Ishikawa (cell line): ENCODE measurements around the gene SEMA3D.

Experiments
- CEBPB ChIP-seq: IDR thresholded peaks from 2 replicates; pipeline ENCODE4 v1.6.1; 2012
- CREB1 ChIP-seq: IDR thresholded peaks from 2 replicates; pipeline ENCODE4 v1.6.1; 2012; ENCODE audit warnings: low read depth
- EGR1 ChIP-seq: IDR thresholded peaks from 2 replicates; pipeline ENCODE4 v1.6.1; 2012
- EP300 ChIP-seq: IDR thresholded peaks from 2 replicates; pipeline ENCODE4 v1.6.1; 2012; ENCODE audit warnings: borderline replicate concordance
- FOXM1 ChIP-seq: IDR thresholded peaks from 2 replicates; pipeline ENCODE4 v1.6.1; 2012; ENCODE audit warnings: low read depth, borderline replicate concordance
- MAX ChIP-seq: IDR thresholded peaks from 2 replicates; pipeline ENCODE4 v1.6.1; 2012
- NFIC ChIP-seq: IDR thresholded peaks from 2 replicates; pipeline ENCODE4 v1.6.1; 2012
- RAD21 ChIP-seq: IDR thresholded peaks from 2 replicates; pipeline ENCODE4 v1.6.1; 2012; ENCODE audit warnings: low read depth
- REST ChIP-seq: IDR thresholded peaks from 2 replicates; pipeline ENCODE4 v1.6.1; 2012; ENCODE audit warnings: low read depth, mild to moderate bottlenecking
- TAF1 ChIP-seq: IDR thresholded peaks from 2 replicates; pipeline ENCODE4 v1.6.1; 2012; ENCODE audit warnings: low read depth, mild to moderate bottlenecking
- TCF12 ChIP-seq: IDR thresholded peaks from 2 replicates; pipeline ENCODE4 v1.6.1; 2012; ENCODE audit warnings: low read depth
- TEAD4 ChIP-seq: IDR thresholded peaks from 2 replicates; pipeline ENCODE4 v1.6.1; 2012
- YY1 ChIP-seq: IDR thresholded peaks from 2 replicates; pipeline ENCODE4 v1.6.1; 2012; ENCODE audit warnings: low read depth
- ZBTB7A ChIP-seq: IDR thresholded peaks from 2 replicates; pipeline ENCODE4 v1.6.1; 2012; ENCODE audit warnings: low read depth
- TF ChIP-seq, protein P1 (sequence below): IDR thresholded peaks from 2 replicates; pipeline ENCODE4 v1.6.1; 2012

The SEMA3D gene

GRCh38 chr7:85081392-85081791, 105.5 kb downstream of the SEMA3D start:
- TF ChIP-seq TCF12: no peak
- no peak for TF ChIP-seq TAF1
- TF ChIP-seq EP300: no peak
- no peak for TF ChIP-seq RAD21
- no peak for TF ChIP-seq YY1
- TF ChIP-seq CEBPB: no peak
- no peak for TF ChIP-seq REST
- TF ChIP-seq CREB1: no peak
- TF ChIP-seq NFIC: no peak
- no peak for TF ChIP-seq EGR1
- TF ChIP-seq FOXM1: no peak
- TF ChIP-seq, protein P1, sequence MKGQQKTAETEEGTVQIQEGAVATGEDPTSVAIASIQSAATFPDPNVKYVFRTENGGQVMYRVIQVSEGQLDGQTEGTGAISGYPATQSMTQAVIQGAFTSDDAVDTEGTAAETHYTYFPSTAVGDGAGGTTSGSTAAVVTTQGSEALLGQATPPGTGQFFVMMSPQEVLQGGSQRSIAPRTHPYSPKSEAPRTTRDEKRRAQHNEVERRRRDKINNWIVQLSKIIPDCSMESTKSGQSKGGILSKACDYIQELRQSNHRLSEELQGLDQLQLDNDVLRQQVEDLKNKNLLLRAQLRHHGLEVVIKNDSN: no peak
- no peak for TF ChIP-seq ZBTB7A
- TF ChIP-seq TEAD4: no peak
- TF ChIP-seq MAX: no peak

GRCh38 chr7:85079434-85079833, 107.4 kb downstream of the SEMA3D start:
- TF ChIP-seq MAX (no peak), CREB1 (no peak), YY1 (no peak), ZBTB7A (no peak), CEBPB (no peak), REST (no peak), RAD21 (no peak), TCF12 (no peak), NFIC (no peak), EGR1 (no peak)
- TF ChIP-seq, protein P1: no peak

DNA sequence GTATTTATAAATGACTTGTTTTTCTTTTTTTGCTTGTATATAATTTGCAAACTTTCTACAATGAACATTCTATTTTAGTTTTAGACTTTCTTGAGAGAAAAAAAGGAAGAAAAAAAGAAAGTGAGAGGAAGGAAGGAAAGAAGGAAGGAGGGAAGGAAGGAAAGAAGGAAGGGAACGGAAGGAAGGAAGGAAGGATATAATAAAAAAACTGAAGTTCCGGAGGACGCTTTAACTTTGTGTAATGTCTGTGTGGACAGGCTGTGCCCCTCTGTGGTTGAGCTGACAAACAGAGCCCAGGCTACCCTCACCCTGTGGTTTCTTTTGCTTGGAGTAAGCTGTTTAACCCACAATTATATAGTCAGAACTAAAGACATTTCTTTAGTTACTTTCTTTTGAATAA, 108.7 kb downstream of the SEMA3D start:
- no peak for TF ChIP-seq TCF12
- no peak for TF ChIP-seq CREB1
- TF ChIP-seq, protein P1: no peak
- no peak for TF ChIP-seq NFIC
- TF ChIP-seq TEAD4: no peak
- no peak for TF ChIP-seq FOXM1
- no peak for TF ChIP-seq EGR1
- TF ChIP-seq TAF1: no peak
- no peak for TF ChIP-seq MAX
- no peak for TF ChIP-seq RAD21
- TF ChIP-seq ZBTB7A: no peak
- no peak for TF ChIP-seq CEBPB

DNA sequence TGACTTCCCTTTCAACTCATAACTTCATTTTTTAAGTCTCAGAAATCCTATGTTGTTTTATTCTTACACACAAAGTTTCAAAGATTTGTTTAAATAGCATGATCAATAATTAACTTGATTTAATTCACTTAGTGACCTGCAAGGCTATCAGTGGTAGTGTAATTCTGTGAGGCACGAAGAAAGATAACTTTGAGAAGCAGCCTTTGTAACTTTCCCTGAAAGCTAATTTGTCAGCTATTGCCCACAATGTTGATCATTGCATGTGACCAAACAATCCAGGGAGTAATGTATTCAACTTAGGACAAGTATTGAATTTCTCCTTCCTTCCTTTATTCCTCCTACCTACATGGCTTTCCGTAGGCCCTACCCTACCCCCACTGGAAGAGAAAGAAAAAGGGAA, 111.0 kb downstream of the SEMA3D start:
- TF ChIP-seq TEAD4 (no peak), TCF12 (no peak), ZBTB7A (no peak), REST (no peak), EGR1 (no peak), TAF1 (no peak), CEBPB (no peak)
- TF ChIP-seq, protein P1: no peak
